ENCODE measurements around the gene NPC1L1. TPM values are rescaled to one million over a fixed set of nuclear protein-coding genes. Genes with fewer than 3 reads are reported as not detected.

Gene NPC1L1
- total and polyA plus RNA-seq, 2 of the 13 experiments (the other 11 are each of a cell fraction or from before 2014, with no cell fraction given), result 4.8 to 14.5 TPM

GRCh38 chr7:44564606-44565005 lies 23.5 kb upstream of the NPC1L1 start (continued):
- no peak for TF ChIP-seq KLF15 (CRISPR knock-in tag; IDR thresholded peaks at IDR 0.05; ENCODE audit: borderline replicate concordance)
- TF ChIP-seq FOXO4 (CRISPR knock-in tag; conservative IDR thresholded peaks at IDR 0.05), result no peak
- no peak for TF ChIP-seq USF2 (IDR thresholded peaks at IDR 0.05; ENCODE audit: low read depth, low read length)
- TF ChIP-seq USF2 (CRISPR knock-in tag; IDR thresholded peaks at IDR 0.05; ENCODE audit: borderline replicate concordance), result no peak
- no peak for TF ChIP-seq ZNF207 (IDR thresholded peaks at IDR 0.05; ENCODE audit: borderline replicate concordance)
- TF ChIP-seq ZNF354B (CRISPR knock-in tag; IDR thresholded peaks at IDR 0.05), result no peak
- no peak for TF ChIP-seq BORCS8-MEF2B (CRISPR knock-in tag; IDR thresholded peaks at IDR 0.05)
- no peak for TF ChIP-seq CREB3 (CRISPR knock-in tag; IDR thresholded peaks at IDR 0.05)
- no peak for TF ChIP-seq GPN1 (CRISPR knock-in tag; IDR thresholded peaks at IDR 0.05; ENCODE audit: borderline replicate concordance)

Measured in HepG2 (cell line).